Spleen (tissue), 11 donors: ENCODE measurements around the gene LRBA. TPM values are rescaled to one million over a fixed set of nuclear protein-coding genes. Genes with fewer than 3 reads are reported as not detected.
"Not testable (repeated sequence)": the region's sequence is repeated elsewhere in the genome, so short reads cannot be mapped to it uniquely, and the experiment has no call there.

Source experiments
- DNase-seq: peaks from one replicate; pipeline ENCODE4 v3.0.0-alpha.2; 2020
- H3K27ac ChIP-seq, 8 donors: fragments of 200-600 bp; sonication (generic) in 7 of 8; 1 replicate in 4 of 8; 2 replicates in 4 of 8; pipeline versions ENCODE4 v1.5.0 to v1.8.0; 2016 to 2021; ENCODE audit warnings: inconsistent platforms in 4 of 8, mild to moderate bottlenecking in 4 of 8, moderate library complexity in 1 of 8
- H3K27me3 ChIP-seq, 7 donors: fragments of 200-600 bp; sonication (generic) in 6 of 7; replicated peaks in 1 of 7; 1 replicate in 4 of 7; 2 replicates in 3 of 7; pipeline versions ENCODE4 v1.5.0 to v1.8.0; 2016 to 2021; ENCODE audit warnings: inconsistent platforms in 3 of 7, mild to moderate bottlenecking in 1 of 7
- H3K36me3 ChIP-seq, 6 donors: fragments of 200-600 bp; sonication (generic) in 5 of 6; 1 replicate in 4 of 6; 2 replicates in 2 of 6; pipeline versions ENCODE4 v1.5.0 to v1.8.0; 2016 to 2021; ENCODE audit warnings: inconsistent platforms in 2 of 6
- H3K4me1 ChIP-seq, 6 donors: fragments of 200-600 bp; sonication (generic) in 5 of 6; 1 replicate in 3 of 6; 2 replicates in 3 of 6; pipeline versions ENCODE4 v1.5.0 to v1.8.0; 2016 to 2021; ENCODE audit warnings: inconsistent platforms in 3 of 6
- H3K4me3 ChIP-seq, 8 donors: fragments of 200-600 bp; sonication (generic) in 7 of 8; 1 replicate in 4 of 8; 2 replicates in 4 of 8; pipeline versions ENCODE4 v1.5.0 to v1.8.0; 2016 to 2021; ENCODE audit warnings: inconsistent platforms in 4 of 8, mild to moderate bottlenecking in 4 of 8, moderate library complexity in 2 of 8
- H3K9me3 ChIP-seq, 8 donors: fragments of 200-600 bp; sonication (generic) in 7 of 8; 1 replicate in 4 of 8; 2 replicates in 4 of 8; pipeline versions ENCODE4 v1.5.0 to v1.8.0; 2016 to 2021; ENCODE audit warnings: inconsistent platforms in 4 of 8
- POLR2A ChIP-seq, 3 donors: fragments of 450-650 bp; IDR thresholded peaks; one replicate each; pipeline ENCODE4 v1.5.1; 2017; ENCODE audit warnings: antibody characterized with exemption in 3 of 3, mild to moderate bottlenecking in 1 of 3
- POLR2AphosphoS5 ChIP-seq, 3 donors: sonication (generic); formaldehyde crosslinking; IDR thresholded peaks; one replicate each; pipeline ENCODE4 v1.5.1; 2017; ENCODE audit warnings: antibody characterized with exemption in 3 of 3
- WGBS, 5 donors: extraction: QIAGEN DNeasy Blood & Tissue Kit in 3 of 5; methylation state at CpG; one replicate each; pipeline versions ENCODE4 v1.1.5 to v1.1.7; 2013 to 2018; 5-methylcytosine and 5-hydroxymethylcytosine counted together
- intact Hi-C: fragments of 100-400 bp; cut with DNase I; formaldehyde crosslinking; loops from one replicate; pipeline ENCODE4 v1.15.0; 2023; ENCODE audit warnings: low total_unique reads
- polyA plus RNA-seq, 3 donors: library from polyadenylated mRNA; stranded (reverse); fragments of 200-250 nt; gene quantifications; one replicate each; pipeline ENCODE4 v1.2.1, GENCODE V29; 2013
- total RNA-seq, 7 donors: library from RNA; depleted of rRNA in 3 of 7; stranded (reverse); fragments of >200 nt in 3 of 7; fragmentation: NEBNext Ultra II Directional in 4 of 7; extraction: Animal tissue kit (Norgen Biotek cat#: 25700) in 4 of 7; gene quantifications; one replicate each; pipeline versions ENCODE4 v1.1.0 to v1.2.1, GENCODE V29; 2016 to 2021
- TF ChIP-seq, protein P1 (sequence below), 11 experiments: fragments of 200-600 bp in 7 of 11; fragments of 450-650 bp in 4 of 11; sonication (generic) in 4 of 11; IDR thresholded peaks in 8 of 11; conservative IDR thresholded peaks in 3 of 11; 1 replicate in 7 of 11; 2 replicates in 4 of 11; pipeline versions ENCODE4 v1.4.0 to v1.8.0; 2016 to 2021; ENCODE audit warnings: antibody characterized with exemption in 11 of 11, inconsistent platforms in 4 of 11, mild to moderate bottlenecking in 1 of 11
- donor health status: healthy with polysubstance abuse.
- donor health status: DM: no; HTN: no; CAD: no; lungs with moderate emphysema.
- donor health status: DM: no; HTN: no; CAD: no.
- donor health status: Bipolar disorder and iron deficiency.
- donor health status: healthy.
- donor health status: DM: no; HTN: no; CAD: no.
- donor health status: DM: yes; HTN: yes; CAD: no.

Gene LRBA
- total and polyA plus RNA-seq, 10 donors, result 8.2 to 84.9 (median 50.5) TPM

- no peak overlapping the region for H3K4me3 ChIP-seq
- intact Hi-C loops, result no loop called here
- no peaks in the 10 kb centered on the region for H3K4me1 ChIP-seq
- TF ChIP-seq, protein P1, sequence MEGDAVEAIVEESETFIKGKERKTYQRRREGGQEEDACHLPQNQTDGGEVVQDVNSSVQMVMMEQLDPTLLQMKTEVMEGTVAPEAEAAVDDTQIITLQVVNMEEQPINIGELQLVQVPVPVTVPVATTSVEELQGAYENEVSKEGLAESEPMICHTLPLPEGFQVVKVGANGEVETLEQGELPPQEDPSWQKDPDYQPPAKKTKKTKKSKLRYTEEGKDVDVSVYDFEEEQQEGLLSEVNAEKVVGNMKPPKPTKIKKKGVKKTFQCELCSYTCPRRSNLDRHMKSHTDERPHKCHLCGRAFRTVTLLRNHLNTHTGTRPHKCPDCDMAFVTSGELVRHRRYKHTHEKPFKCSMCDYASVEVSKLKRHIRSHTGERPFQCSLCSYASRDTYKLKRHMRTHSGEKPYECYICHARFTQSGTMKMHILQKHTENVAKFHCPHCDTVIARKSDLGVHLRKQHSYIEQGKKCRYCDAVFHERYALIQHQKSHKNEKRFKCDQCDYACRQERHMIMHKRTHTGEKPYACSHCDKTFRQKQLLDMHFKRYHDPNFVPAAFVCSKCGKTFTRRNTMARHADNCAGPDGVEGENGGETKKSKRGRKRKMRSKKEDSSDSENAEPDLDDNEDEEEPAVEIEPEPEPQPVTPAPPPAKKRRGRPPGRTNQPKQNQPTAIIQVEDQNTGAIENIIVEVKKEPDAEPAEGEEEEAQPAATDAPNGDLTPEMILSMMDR (IDR thresholded peaks at IDR 0.05 in 8 of 11, conservative IDR thresholded peaks at IDR 0.05 in 3 of 11), result no peak
- TF ChIP-seq POLR2AphosphoS5 (IDR thresholded peaks at IDR 0.05) (no peak), POLR2A (IDR thresholded peaks at IDR 0.05) (no peak)
- DNase-seq, result no peak
- peaks cover 0 to 11% (median 8%) of the 10 kb centered on the region in 8 donors for H3K9me3 ChIP-seq
- H3K27ac ChIP-seq, result no peak overlapping the region
- no peaks in the 10 kb centered on the region for H3K27me3 ChIP-seq
- H3K36me3 ChIP-seq, result peaks cover 0 to 22% (median 6%) of the 10 kb centered on the region in 6 donors
- WGBS, 5 donors, result 93 to 97% (median 95%) methylated on average over 5 of the region's 5 CpGs
These were observed 445.6 kb downstream of the LRBA start for GRCh38 chr4:150569384-150569987.

GRCh38 chr4:150567070-150567469 lies 448.0 kb downstream of the LRBA start:
- H3K4me1 ChIP-seq, result no peaks in the 10 kb centered on the region
- H3K4me3 ChIP-seq, result no peak overlapping the region
- intact Hi-C loops, result no loop called here
- peaks cover 0 to 22% (median 6%) of the 10 kb centered on the region in 6 donors for H3K36me3 ChIP-seq
- H3K27ac ChIP-seq, result no peak overlapping the region
- DNase-seq, result no peak
- TF ChIP-seq POLR2A (IDR thresholded peaks at IDR 0.05) (no peak), POLR2AphosphoS5 (IDR thresholded peaks at IDR 0.05) (no peak)
- TF ChIP-seq, protein P1 (IDR thresholded peaks at IDR 0.05 in 8 of 11, conservative IDR thresholded peaks at IDR 0.05 in 3 of 11), result no peak
- 90 to 94% (median 91%) methylated on average over 3 of the region's 3 CpGs for WGBS, 5 donors
- no peaks in the 10 kb centered on the region for H3K27me3 ChIP-seq
- peaks cover 0 to 13% (median 9%) of the 10 kb centered on the region in 8 donors for H3K9me3 ChIP-seq

DNA sequence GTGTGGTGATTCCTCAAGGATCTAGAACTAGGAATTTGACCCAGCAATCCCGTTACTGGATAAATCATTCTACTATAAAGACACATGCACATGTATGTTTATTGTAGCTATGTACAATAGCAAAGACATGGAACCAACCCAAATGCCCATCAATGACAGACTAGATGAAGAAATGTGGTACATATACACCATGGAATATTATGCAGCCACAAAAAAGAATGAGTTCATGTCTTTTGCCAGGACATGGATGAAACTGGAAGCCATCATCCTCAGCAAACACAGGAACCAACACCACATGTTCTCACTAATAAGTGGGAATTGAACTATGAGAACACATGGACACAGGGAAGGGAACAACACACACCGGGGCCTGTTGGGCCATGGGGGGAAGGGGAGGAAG lies 450.1 kb downstream of the LRBA start:
- DNase-seq, intact Hi-C loops: not testable (repeated sequence)
- whole genome bisulfite sequencing, 5 donors, result 91 to 99% (median 95%) methylated on average over 2 of the region's 2 CpGs

DNA sequence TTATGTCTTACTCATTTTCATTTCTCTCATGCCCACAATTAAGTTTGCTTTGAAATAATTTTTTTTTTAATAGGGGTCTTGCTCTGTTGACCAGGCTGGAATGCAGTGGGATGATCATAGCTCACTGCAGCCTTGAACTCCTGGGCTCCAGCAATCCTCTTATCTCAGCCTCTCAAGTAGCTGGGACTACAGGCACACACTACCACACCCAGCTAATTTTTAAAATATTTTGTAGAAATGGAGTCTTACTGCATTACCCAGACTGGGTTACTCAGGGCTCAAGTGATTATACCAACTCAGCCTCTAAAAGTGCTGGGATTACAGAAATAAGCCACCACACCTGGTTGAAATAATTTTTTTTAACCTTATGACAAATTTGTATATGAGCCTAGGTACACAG lies 452.3 kb downstream of the LRBA start:
- TF ChIP-seq, protein P1 (IDR thresholded peaks at IDR 0.05 in 8 of 11, conservative IDR thresholded peaks at IDR 0.05 in 3 of 11), result no peak
- Histone ChIP-seq H3K4me3 (no peak overlapping the region), H3K9me3 (peaks cover 0 to 13% (median 9%) of the 10 kb centered on the region in 8 donors), H3K27me3 (no peaks in the 10 kb centered on the region), H3K36me3 (peaks cover 0 to 12% (median 6%) of the 10 kb centered on the region in 6 donors), H3K4me1 (no peaks in the 10 kb centered on the region), H3K27ac (no peak overlapping the region)
- intact Hi-C loops, result no loop called here
- DNase-seq, result no peak

More for the DNA sequence above, 450.1 kb downstream of the LRBA start:
- not testable (repeated sequence) for H3K27ac ChIP-seq, H3K4me3 ChIP-seq, H3K27me3 ChIP-seq, H3K4me1 ChIP-seq
- Histone ChIP-seq H3K9me3 (peaks cover 0 to 13% (median 9%) of the 10 kb centered on the region in 8 donors), H3K36me3 (peaks cover 0 to 17% (median 6%) of the 10 kb centered on the region in 6 donors)
